NCI-H1930 (cell line): ENCODE measurements around the gene NTM.

Source experiments
- DNase-seq, 2 experiments: peaks; one replicate each; lab custom pipeline; 2025; lab: John Stamatoyannopoulos, UW

Gene NTM

GRCh38 chr11:131893988-131894387 is 523.6 kb downstream of the NTM start:
- DNase-seq: no peak

DNA sequence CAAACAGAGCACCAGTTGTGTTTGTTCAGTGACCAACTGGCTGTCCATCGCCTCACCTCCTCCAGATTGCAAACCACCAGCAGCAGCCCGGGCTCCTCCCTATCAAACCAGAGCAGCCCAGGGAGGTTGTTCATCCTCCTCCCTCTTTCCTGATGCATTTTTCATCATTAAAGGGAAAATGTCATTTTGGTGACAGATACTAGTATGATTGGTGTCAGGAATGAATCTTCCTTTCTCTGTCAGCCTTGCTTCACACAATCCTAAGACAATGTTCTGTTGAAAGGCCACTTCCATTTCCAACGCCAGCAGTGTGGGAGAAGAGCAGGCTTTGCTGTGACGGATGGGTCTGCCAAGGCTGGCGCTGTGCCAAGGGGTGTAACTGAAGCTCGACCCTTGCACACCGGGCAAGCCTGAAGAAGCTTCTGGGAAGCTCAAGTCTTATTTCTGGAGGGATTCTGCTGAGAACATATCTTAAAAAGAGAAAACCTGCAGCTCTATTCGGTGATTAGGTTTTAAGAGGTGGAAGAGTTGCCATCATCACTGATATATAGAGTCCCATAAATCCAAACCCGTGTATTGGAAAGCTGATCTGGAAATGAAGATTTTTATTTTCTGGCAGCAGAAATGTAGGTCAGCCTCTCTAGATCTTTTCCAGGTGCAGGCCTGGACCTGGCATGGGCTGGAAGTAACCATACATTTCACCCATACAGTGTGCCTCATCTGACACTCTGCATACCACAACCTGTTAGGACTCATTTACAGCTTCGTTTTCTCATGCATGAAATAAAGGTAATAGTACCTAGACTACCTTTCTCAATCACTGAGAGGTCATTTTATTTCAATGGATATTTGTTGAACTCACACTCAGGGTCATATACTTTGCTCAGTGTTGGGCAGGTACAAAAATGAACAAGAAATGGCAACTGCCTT is 524.5 kb downstream of the NTM start:
- DNase-seq: no peak

DNA sequence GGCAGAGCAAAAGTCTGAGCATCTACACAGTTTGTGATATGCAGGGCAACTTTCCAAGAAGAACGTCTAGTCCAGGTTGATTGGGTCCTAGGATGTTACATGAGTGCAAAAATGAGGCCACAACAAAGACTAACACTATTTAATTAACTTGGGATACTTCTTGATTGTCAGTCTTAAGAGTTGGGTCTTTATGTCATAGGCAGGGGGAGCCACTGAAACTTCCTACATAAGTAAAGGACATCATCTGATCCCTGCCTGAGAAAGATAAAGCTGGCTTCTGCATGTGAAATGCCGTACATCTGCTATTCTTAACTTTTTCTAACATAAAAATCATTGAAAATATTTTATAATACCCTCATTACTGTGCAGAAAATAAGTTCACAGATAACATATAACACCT is 525.5 kb downstream of the NTM start:
- DNase-seq: no peak

DNA sequence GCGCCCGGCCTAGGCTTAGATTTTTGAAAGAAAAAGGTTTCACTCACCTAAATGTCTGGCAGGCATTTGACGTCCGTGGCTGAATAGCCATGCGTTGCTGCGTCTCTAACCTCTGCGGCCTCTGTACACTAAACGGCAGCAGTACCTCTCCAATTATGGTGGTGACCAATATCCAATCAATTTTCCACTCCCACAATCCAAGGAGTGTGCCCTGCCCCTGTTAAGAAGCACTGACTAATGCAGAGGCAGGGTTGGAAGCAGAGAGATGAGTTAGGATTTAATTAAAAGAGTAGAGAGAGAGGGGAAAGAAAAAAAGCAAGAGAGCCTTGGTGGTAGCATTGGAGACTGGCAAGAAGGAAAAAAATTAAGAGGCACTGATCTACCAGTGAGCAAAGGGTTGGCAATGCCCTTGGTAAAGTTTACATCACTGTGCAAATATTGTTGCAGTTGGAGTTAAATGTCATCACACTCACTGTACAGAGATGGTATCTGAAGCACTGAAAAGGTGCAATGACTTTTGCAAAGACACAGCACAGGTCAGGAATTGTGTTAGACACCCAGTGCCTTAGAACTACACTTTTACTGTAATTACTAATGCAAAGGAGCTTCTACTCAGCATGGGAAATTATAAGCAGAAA is 526.7 kb downstream of the NTM start:
- no peak for DNase-seq

- DNase-seq: no peak
Observed at GRCh38 chr11:131897956-131898355, 527.5 kb downstream of the NTM start.

DNA sequence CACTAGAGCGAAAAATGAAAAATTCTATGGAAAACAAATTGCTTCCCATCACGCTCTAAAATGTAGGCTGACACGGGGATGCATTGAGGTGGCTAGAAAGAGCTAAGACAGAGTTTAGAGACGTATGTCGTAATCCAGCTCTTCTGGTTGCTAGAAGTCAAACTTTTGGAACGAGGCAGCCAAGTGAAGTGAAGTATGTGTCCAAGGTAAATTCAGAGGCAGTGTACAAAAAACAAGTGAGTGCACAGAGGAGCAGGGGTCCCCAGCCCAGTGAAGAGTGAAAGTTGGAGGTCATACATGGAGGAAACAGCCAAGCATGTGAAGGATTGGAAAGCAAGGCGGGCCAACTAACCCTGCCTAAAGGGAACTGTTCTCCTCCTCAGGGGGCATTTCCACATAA is 528.5 kb downstream of the NTM start:
- no peak for DNase-seq

- no peak for DNase-seq
Observed at GRCh38 chr11:131899950-131900580, 529.6 kb downstream of the NTM start.

DNA sequence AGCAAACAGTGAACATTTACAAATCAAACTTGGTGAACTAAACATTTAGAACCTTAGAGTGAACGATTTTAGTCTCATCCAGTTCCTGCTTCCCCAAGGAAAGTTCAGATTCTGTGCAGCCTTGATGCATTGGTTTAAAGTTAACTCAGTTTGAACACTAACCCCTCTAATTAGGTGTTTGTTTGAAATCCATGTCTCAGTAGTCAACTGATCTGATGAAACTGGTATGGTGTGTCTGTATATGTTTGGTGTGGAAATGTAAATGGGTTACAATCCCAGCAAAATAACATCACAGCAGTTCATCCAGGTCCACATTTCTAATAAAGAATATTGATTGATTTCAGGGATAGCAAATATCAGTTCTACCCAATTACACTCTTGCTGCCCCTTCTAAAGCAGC is 532.0 kb downstream of the NTM start:
- DNase-seq: no peak

DNA sequence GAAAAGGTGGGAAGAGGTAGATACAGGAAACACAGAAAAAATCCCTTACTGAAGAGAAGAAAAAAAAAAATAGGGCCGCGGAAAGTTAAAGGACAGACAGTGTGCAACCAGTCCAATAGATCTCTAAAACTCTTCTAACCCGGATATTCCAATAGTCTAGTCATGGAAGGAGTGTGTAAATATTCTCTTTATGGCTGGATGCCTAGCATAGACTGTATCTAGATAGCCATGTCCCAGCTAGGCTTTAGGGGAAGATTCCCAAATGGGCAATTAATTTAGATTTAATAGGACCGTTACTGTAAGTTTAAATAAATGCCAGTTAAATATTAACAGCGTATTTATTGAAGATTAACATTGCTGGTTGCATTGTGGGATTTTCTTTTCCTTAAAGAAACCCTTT is 532.7 kb downstream of the NTM start:
- no peak for DNase-seq

- no peak for DNase-seq
Observed at GRCh38 chr11:131904756-131905155, 534.3 kb downstream of the NTM start.

DNA sequence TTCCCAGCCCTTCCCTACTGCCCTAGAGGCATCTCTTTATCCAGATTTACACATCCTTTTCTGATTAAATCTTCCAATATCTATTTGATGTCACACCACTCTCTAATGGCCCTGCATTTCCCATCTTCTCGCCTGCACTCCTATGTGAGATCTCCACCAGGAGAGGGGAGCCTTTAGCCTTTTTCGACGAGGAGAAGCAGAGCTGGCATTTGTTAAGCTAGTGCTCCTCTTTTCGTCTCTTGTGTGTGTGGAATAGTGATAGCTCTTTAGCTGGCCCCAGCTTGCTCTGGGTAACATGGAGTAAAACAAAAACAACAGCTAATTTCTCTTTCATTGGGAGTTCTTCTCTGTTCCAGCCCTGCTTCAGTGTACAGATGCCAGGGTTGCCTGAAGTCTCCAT is 536.5 kb downstream of the NTM start:
- DNase-seq: no peak

DNA sequence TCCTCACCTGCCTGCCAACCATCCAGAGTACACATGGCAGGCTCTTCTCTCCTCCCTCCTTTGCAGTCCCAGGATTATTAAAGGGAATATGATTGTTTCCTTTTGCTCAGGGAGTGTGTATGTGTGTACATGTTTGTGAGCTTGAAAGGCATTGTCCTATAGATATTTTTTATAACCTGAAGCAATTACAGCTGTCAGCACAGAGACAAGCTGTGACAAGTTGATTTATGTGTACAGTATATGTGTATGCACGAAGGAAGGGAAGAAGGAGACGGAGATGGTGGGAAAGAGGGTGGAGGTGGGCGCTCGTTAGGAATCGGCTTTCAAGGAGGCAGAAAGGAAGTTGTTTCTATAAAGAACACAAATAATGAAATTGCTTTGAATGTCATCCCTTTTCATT is 537.0 kb downstream of the NTM start:
- no peak for DNase-seq

- DNase-seq: no peak
Observed at GRCh38 chr11:131908316-131908715, 537.9 kb downstream of the NTM start.

DNA sequence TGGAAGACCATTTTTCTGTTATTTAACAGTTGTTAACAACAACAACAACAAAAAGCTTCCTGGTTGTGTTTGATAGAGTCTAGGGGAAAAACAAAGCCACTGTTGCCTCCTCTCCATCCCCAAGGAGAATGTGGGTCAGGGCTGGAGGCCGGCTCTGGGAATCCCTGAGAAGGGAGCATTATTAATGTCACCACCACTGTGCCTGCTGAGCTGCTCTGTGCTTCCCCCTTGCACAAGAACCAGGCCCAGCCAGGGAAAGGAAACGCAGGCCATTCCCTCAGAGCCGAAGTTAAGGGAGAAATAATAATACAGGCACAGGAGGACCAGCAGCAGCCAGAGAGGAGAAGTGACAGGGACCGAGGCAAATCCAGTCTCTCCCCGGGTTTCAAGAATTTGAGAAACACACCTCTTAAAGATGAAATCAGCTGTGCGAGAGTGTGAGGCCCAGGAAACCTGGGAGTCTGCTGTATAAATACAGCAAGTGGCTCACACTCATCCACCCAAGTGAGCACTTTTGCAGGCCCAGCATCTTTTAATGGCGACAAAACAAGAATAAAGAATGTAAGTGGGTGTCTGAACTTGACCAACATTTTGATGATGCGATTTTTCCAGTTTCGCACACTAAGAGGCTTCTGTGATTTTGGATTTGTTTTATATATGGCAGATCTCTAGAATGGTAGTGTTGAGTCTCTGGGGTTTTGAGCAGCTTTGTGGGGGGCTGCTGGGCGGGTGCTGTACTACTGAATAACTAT is 539.2 kb downstream of the NTM start:
- no peak for DNase-seq

GRCh38 chr11:131910178-131910522 is 539.7 kb downstream of the NTM start:
- no peak for DNase-seq

DNA sequence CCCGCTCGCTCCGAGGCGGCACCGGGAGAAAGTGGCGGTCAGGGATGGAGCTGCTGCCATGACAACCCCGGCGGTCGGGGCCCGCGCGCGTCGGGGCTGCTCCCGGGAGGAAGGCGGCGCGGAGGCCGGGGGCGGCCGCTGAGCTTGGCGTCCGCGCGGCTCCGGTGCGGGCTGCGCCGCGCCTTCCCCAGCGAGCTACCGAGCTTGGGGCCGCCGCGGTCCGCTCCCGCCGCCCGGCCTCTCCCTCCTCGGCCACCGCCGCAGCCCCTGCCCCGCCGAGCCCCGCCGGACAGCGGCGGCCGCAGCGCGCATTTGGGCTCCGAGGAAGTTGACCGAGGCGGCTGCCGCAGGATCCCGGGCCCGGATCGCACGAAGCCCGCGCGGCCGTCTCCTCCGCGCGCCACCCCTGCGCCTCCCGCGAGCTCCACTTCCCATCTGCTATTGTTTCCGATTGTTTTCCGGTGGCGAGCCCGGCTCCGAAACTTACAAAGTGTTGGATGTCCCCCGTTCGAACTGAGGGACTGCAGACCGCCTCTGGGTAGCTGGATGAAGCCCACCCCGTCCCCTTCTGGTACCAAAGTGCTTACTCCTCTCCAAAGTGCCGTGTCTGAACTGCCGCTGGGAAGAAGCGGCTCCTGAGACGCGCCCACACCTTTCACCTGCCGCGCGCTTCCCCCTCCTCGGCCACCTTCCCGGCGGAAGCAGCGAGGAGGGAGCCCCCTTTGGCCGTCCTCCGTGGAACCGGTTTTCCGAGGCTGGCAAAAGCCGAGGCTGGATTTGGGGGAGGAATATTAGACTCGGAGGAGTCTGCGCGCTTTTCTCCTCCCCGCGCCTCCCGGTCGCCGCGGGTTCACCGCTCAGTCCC is 540.3 kb downstream of the NTM start:
- DNase-seq: no peak

GRCh38 chr11:131911388-131912032 is 541.1 kb downstream of the NTM start:
- peak; percentile 7 to 40 for DNase-seq

DNA sequence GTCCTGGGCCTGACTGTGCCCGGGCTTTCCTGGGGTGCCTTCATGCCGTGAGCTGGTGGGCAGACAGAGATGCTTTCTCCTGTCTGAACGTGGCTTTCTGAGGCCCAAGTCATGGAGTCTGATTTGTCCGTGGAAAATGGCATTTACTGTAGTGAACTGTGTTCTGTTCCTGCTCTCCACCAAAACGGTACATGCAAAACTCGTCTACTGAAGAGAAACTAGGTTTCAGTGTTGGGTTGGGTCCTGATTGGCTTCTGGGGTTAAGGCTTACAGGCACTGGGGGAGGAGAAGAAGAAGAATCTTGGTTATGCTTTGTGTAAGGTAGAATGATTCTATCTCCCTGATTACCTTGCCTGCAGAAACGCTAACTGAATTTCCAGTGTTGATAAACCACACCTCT is 541.7 kb downstream of the NTM start:
- DNase-seq: no peak

DNA sequence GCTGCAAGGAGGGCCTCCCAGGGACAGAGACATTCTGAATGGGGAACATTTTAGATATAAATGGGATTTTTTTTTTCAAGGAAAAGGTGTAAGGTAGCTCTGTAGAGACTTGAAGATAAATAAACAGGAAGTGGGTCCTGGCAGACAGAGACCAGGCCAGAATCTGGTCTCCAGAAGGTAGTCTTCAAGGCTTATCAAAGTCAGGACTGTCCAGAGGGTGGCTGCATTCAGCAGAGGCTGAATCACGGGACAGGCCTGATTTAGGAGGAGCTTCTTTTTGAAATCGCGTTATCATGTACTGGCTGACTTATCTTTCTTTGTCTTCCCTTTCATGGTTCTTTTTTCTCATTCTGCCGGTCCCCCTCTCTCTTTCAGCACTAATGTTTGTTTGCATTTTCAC is 542.9 kb downstream of the NTM start:
- no peak for DNase-seq

DNA sequence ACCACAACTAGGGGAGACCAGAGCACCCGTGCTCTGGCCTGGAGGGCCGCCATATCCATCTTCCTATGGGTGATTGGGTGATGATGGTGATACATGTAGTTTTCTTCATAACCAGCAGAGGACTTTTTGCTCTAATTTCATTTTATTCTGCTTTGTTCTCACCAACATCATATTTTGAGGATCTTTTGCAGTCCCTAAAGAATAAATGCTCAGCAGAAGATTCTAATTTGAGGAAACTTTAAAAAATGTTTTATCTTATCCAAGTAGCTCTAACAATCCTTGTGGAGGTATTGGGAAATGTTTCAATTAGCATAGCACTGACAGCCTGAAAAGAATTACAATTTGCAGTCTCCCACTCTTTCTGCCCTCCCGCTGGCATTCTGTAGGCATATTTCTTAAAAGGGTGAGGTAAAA is 544.0 kb downstream of the NTM start:
- DNase-seq: no peak

- DNase-seq: no peak
Observed at GRCh38 chr11:131916638-131917037, 546.2 kb downstream of the NTM start.
